NCI-H2107 (cell line): ENCODE data around the gene FBXO36.
A peak's percentile ranks its signal among the peaks of the same experiment; 100 is the strongest.
"Not testable (repeated sequence)": the region's sequence is repeated elsewhere in the genome, so short reads cannot be mapped to it uniquely, and the experiment has no call there.

Experiments used
- DNase-seq: peaks from one replicate; lab custom pipeline; 2025; lab: John Stamatoyannopoulos, UW

Gene FBXO36

GRCh38 chr2:229910832-229911412, 11.4 kb upstream of the FBXO36 start:
- DNase-seq: no peak

GRCh38 chr2:229914171-229914570, 8.1 kb upstream of the FBXO36 start:
- no peak for DNase-seq

DNA sequence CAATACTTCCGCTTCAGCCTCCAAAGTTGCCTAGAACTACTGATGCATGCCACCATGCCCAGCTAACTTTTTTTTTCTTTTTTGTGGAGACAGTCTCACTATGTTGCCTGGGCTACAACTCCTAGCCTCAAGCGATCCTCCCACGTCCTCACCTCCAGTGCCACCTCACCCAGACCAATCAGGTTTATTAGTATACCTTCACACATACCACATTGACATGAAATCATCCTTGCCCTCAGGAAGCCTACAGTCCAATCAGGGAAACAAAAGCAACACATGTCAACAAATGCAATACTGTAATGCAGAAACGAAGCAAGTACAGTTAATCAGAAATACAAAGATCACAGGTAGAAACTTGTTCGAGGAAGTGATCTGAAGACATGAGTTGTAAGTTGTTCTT, 4.5 kb upstream of the FBXO36 start:
- DNase-seq: no peak

DNA sequence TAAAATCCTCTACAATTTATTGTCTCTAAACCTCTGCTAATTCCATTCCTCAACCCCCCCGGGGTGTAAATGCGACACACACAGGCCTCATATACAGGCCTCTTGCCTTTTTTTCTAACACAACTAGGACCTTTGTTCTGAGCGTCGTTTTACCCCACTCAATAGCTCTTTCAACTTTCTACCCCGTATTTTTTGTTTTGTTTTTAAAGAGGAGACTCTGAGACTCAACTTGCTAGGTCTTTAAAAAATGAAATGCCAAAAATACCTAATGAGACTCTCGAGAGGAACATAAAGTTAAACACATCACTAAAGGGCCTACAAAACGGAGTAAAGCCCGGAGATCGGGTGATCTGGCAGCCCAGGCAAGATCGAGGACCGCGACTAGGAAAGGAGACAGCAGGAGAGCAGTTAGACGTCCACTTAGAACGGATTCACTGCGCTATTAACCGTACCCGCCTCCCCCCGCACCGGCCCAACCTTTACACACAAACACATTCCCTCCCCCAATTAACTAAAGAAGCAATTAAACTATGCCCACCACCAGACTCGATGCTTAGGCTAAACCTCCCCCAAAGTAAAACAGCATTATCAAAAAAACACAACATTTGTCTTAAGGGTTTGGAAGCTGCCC, 2.2 kb upstream of the FBXO36 start:
- DNase-seq: no peak

- DNase-seq: no peak
Measured at GRCh38 chr2:229921101-229921891, 1.0 kb upstream of the FBXO36 start.

DNA sequence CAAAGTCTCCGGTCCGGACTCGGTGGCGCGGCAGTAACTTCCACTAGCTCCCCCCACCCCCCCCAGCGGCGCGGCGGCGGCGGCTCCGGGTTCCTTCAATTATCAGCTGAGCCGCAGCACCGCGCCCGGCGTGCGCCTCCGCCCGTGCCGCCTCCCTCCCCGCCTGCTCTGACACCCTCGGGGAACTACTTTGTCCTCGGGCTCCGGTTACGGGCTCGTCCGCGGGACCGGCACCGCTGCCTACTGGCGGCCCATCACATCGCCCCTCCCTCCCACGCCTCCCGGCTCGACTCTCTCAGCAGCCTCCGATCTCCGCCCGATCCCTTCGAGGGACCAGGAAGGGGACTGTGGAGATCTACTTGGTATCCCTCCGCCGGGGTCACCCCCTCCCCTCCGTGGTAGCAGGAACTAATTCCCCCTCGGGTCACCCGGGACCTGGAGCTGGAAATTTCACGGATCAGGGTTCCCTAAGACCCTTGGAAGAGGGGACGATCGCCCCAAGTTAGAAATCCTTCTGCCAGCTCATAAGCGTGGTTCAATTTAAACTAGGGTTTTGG, 333 bp upstream of the FBXO36 start, which contains the start of gene TRIP12:
Gene TRIP12, minus strand, starts transcription at position 118 of the 557 bp plus-strand sequence. CDS start 41,930 bp downstream, outside the sequence.
- peak; percentile 66 for DNase-seq

GRCh38 chr2:229924541-229924940, 2.2 kb downstream of the FBXO36 start:
- not testable (repeated sequence) for DNase-seq

DNA sequence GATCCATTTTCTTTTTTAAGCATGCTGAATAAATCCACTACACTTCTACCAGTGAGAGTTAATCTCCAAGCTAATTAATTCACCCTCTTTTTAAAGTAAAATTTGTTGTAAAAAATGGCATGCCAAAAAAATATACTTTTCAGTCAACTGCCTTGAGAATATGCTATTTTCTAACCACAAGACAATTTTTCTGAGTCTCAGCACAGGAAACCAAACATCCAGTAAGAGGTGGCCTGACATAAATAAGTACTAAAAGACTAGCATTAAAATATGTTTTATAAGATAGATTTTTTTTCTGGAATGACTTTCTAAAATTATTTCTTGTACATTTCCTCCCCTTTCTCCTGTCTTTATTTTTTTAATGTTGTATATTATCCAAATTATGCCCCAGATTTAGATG, 2.9 kb downstream of the FBXO36 start:
- no peak for DNase-seq

- no peak for DNase-seq
Measured at GRCh38 chr2:229927817-229928321, 5.6 kb downstream of the FBXO36 start.

- no peak for DNase-seq
Measured at GRCh38 chr2:229930656-229931055, 8.4 kb downstream of the FBXO36 start.

DNA sequence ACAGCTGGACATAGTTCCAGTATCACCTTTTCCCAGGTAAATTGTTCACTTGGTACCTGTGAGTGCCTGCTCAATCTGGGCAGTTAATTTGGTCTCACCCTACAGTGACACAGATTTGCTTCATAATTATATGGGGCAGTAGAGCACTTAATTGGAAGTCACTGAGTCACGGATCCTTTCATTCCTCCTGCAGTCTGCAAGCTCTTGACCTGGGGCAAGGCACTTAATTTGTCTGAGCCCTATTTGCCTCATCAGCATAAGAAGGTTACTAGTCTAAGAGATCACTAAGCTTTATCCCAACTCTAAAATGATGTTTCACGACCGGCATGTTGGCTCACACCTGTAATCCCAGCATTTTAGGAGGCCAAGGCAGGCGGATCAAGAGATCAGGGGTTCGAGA, 8.9 kb downstream of the FBXO36 start:
- DNase-seq: no peak

- DNase-seq: no peak
Measured at GRCh38 chr2:229937537-229937936, 15.2 kb downstream of the FBXO36 start.

GRCh38 chr2:229942671-229943070, 20.4 kb downstream of the FBXO36 start:
- no peak for DNase-seq

- DNase-seq: no peak
Measured at GRCh38 chr2:229943171-229943570, 20.9 kb downstream of the FBXO36 start.

DNA sequence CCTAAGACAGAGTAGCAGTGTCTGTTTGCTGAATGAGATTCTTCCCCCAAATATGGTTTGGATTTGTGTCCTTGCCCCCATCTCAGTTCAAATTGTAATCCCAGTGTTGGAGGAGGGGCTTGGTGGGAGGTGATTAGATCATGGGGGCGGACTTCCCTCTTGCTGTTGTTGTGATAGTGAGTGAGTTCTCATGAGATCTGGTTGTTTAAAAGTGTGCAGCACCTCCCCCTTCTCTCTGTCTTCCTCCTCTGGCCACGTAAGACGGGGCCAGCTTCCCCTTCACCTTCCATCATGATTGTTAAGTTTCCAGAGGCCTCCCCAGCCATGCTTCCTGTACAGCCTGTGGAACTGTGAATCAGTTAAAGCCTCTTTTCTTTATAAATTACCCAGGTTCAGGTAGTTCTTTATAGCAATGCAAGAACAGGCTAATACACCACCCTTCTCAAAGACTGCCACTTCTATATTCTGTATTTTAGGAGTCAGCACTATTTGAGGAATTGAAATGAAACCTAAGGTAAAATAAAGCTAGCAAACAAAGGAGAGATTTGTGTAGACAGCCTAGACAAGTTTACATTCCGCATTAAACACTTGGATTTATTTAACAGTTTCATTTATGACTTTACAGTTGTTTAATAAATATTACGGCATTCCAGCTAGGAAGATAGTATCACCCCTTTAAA, 21.6 kb downstream of the FBXO36 start:
- no peak for DNase-seq

- no peak for DNase-seq
Measured at GRCh38 chr2:229945975-229946374, 23.7 kb downstream of the FBXO36 start.

GRCh38 chr2:229947544-229947943, 25.2 kb downstream of the FBXO36 start:
- DNase-seq: no peak

GRCh38 chr2:229952256-229952835, 30.0 kb downstream of the FBXO36 start:
- no peak for DNase-seq

DNA sequence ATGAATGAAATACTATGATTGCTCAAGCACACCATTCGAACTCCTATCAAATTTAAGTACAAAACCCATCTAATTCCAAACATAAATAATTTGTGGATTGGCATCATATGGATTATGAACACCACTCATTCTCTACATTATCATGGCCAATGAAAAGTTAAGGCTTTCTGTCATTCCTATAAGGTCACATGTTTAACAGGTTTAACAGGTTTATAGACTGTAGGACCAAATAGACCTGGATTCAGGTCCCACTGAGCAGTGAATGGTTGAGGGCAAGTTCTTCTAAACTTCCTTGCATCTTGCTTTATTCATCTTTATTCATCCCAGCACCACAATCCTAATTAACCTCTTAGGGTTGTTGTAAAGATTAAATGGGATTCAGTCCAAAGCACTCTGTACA, 33.4 kb downstream of the FBXO36 start:
- DNase-seq: no peak

DNA sequence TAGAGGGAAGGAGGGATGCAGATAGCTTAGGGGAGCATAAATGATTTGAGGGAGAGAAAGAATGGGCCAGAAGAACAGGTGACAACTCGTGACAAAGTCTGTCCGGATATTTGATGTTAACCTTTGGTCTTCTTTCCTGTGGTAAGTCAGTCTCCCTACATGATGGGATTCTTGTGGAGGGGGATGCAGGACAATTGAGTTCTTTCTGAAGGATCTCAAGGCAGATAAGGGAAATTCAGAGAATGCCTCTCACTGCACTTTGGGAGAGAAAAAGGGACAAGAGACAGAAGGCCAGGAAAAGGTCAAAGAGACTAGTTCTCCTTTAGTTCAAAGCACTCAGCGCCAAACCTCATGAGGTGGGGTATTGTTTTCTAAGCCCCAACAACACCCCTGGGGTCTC, 34.2 kb downstream of the FBXO36 start:
- no peak for DNase-seq

DNA sequence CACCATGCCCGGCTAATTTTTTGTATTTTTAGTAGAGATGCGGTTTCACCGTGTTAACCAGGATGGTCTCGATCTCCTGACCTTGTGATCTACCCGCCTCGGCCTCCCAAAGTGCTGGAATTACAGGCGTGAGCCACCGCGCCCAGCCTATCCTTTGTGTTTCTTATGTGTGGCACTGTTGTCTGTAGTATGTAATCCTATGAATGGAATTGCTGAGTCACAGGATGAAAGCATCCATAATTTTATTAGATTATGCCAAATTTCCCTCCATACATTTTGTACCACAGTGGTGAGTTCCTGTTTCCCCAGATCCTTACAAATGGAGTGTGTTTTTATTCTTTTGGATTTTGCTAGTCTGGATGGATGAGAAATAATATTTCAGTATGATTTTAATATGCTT, 41.3 kb downstream of the FBXO36 start:
- DNase-seq: not testable (repeated sequence)

GRCh38 chr2:229969921-229970320, 47.6 kb downstream of the FBXO36 start:
- DNase-seq: no peak
